ENCODE measurements around the gene TLR1.
A peak's percentile ranks its signal among the peaks of the same experiment; 100 is the strongest.

TLR1 gene

GRCh38 chr4:38821739-38822138, 17.1 kb upstream of the TLR1 start:
- TF ChIP-seq, protein P1, sequence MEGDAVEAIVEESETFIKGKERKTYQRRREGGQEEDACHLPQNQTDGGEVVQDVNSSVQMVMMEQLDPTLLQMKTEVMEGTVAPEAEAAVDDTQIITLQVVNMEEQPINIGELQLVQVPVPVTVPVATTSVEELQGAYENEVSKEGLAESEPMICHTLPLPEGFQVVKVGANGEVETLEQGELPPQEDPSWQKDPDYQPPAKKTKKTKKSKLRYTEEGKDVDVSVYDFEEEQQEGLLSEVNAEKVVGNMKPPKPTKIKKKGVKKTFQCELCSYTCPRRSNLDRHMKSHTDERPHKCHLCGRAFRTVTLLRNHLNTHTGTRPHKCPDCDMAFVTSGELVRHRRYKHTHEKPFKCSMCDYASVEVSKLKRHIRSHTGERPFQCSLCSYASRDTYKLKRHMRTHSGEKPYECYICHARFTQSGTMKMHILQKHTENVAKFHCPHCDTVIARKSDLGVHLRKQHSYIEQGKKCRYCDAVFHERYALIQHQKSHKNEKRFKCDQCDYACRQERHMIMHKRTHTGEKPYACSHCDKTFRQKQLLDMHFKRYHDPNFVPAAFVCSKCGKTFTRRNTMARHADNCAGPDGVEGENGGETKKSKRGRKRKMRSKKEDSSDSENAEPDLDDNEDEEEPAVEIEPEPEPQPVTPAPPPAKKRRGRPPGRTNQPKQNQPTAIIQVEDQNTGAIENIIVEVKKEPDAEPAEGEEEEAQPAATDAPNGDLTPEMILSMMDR (IDR thresholded peaks at IDR 0.05; ENCODE audit: control insufficient read depth, insufficient read depth, low read depth, low read length, missing control alignments), result no peak
- DNase-seq (ENCODE audit: low read depth), result no peak
- H3K4me3 ChIP-seq (ENCODE audit: control insufficient read depth, low read depth, low read length), result no peak overlapping the region

DNA sequence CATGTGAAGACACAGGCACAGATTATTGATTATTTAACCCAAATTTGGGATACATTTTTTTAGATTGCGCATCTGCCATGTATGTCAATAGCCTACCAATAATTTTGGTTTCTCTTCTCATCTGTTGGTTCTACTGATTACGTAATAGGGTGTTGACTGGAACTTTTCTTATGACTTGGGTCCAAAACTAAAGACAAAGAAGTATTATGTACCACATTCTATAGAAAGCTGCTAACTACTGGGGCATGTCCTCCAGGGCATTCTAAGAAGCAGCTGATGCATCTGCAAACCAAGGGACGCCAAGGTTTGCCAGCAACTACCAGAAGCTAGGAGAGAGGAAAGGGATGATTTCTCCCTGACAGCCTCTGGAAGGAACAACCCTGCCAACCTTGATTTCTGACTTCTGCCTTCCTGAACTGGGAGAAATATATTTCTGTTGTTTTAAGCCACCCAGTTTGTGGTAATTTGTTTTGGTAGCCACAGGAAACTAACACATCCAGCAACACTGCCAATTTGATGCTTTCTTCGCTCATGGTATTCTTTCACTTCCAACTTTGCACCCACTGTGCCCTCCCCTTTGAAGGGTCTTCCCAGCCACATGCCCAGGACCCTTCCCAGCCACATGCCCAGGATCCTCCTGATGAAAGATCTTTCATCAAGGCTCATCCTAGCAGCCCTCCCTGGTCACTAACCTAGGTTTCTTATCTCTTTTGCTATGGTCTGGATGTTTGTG, 15.9 kb upstream of the TLR1 start:
- no peak for DNase-seq (ENCODE audit: low read depth)
- H3K4me3 ChIP-seq (ENCODE audit: control insufficient read depth, low read depth, low read length), result no peak overlapping the region

GRCh38 chr4:38819569-38819968, 15.0 kb upstream of the TLR1 start:
- no peak overlapping the region for H3K4me3 ChIP-seq (ENCODE audit: control insufficient read depth, low read depth, low read length)
- DNase-seq (ENCODE audit: low read depth), result peak; percentile 14
- TF ChIP-seq, protein P1 (IDR thresholded peaks at IDR 0.05; ENCODE audit: control insufficient read depth, insufficient read depth, low read depth, low read length, missing control alignments), result no peak

More for the DNA sequence above, 15.9 kb upstream of the TLR1 start:
- TF ChIP-seq, protein P1 (IDR thresholded peaks at IDR 0.05; ENCODE audit: control insufficient read depth, insufficient read depth, low read depth, low read length, missing control alignments), result no peak

DNA sequence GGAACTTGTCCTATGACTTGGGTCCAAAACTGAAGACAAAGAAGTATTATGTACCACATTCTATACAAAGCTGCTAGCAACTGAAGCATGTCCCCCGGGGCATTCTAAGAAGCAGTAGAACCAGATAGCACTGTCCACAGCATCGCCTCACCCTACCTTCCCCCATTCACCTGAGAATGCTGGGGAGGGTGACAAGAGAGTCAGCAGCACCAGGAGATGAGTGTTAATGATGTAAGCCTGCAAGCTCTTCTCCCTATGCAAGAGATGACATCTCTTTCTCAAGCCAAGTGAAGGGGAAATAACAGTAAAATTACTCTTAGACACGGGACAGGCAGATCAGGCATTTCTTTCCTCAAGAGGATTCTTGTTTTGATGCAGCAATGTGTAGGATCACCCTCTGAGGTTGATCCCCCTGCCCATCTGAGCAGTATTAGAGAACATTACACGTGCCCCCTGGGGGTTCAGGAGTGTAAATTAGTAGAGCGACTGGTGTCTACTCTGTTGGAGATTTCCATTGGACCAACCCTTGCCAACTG, 13.9 kb upstream of the TLR1 start:
- TF ChIP-seq, protein P1 (IDR thresholded peaks at IDR 0.05; ENCODE audit: control insufficient read depth, insufficient read depth, low read depth, low read length, missing control alignments), result no peak
- H3K4me3 ChIP-seq (ENCODE audit: control insufficient read depth, low read depth, low read length), result no peak overlapping the region
- DNase-seq (ENCODE audit: low read depth), result no peak

DNA sequence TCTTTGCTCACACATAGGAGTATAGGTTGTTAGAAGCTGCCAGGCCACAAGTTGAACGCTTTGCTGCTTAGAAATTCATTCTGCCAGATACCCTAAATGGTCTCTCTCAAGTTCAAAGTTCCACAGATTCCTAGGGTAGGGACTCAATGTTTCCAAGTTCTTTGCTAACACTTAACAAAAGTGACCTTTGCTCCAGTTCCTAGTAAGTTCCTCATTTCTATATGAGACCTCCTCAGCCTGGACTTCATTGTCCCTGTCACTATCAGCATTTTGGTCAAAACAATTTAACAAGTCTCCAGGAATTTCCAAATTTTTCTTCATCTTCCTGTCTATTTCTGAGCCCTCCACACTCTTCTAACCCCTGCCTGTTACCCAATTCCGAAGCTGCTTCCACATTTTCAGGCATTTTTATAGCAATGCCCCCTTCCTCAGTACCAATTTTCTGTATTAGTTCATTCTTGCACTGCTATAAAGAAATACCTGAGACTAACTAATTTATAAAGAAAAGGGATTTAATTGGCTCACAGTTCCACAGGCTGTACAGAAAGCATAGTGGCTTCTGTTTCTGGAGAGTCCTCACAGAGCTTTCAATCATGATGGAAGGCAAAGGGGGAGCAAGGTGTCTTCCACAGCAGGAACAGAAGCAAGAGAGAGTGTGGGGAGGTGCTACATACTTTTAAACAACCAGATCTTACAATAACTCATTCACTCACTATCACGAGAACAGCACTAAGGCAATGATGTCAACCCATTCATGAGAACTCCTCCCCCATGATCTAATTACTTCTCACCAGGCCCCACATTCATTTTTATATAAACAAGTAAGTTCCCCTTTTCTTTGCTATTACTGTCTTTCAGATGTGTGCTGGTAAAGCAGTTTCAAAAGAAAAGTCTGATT, 11.5 kb upstream of the TLR1 start:
- no peak for DNase-seq (ENCODE audit: low read depth)
- TF ChIP-seq, protein P1 (IDR thresholded peaks at IDR 0.05; ENCODE audit: control insufficient read depth, insufficient read depth, low read depth, low read length, missing control alignments), result no peak
- no peak overlapping the region for H3K4me3 ChIP-seq (ENCODE audit: control insufficient read depth, low read depth, low read length)

- H3K4me3 ChIP-seq (ENCODE audit: control insufficient read depth, low read depth, low read length), result no peak overlapping the region
- TF ChIP-seq, protein P1 (IDR thresholded peaks at IDR 0.05; ENCODE audit: control insufficient read depth, insufficient read depth, low read depth, low read length, missing control alignments), result no peak
- DNase-seq (ENCODE audit: low read depth), result no peak
Observed at GRCh38 chr4:38814386-38814785, 9.8 kb upstream of the TLR1 start.

All from AG09309 (cell line).